Bronchial epithelial cell (primary cell): Measurements from ENCODE around the gene IFT122. TPM values are rescaled to one million over a fixed set of nuclear protein-coding genes. Genes with fewer than 3 reads are reported as not detected.
"Not testable (repeated sequence)": the region's sequence is repeated elsewhere in the genome, so short reads cannot be mapped to it uniquely, and the experiment has no call there.

Source experiments
- DNase-seq: peaks from one replicate; pipeline ENCODE4 v3.0.0-alpha.2; 2010; ENCODE audit warnings: low read depth
- FAIRE-seq: peaks from 2 replicates; lab custom pipeline; 2011; peaks lifted over from hg19 to GRCh38; lab: Jason Lieb, UNC
- H3K27me3 ChIP-seq: 2 replicates; pipeline ENCODE4 v1.5.1; 2011; ENCODE audit warnings: low read length; ENCODE audit not compliant: control insufficient read depth, insufficient read depth
- H3K36me3 ChIP-seq: 2 replicates; pipeline ENCODE4 v1.5.1; 2011; ENCODE audit warnings: low read length; ENCODE audit not compliant: control insufficient read depth, insufficient read depth
- H3K4me3 ChIP-seq: 2 replicates; pipeline ENCODE4 v1.5.1; 2011; ENCODE audit warnings: mild to moderate bottlenecking, low read depth, low read length, control low read depth
- total RNA-seq: library from RNA; depleted of rRNA; stranded (reverse); fragments of >200 nt; gene quantifications from 2 replicates; pipeline ENCODE4 v1.2.1, GENCODE V29; 2014
- TF ChIP-seq, protein P1 (sequence below): IDR thresholded peaks from 2 replicates; pipeline ENCODE4 v1.5.1; 2011; ENCODE audit warnings: mild to moderate bottlenecking, moderate library complexity, low read length, control low read depth, inconsistent platforms; ENCODE audit not compliant: insufficient read depth, severe bottlenecking

IFT122 gene
- total RNA-seq, 1 donor from 2014 or later: 10.0 TPM

DNA sequence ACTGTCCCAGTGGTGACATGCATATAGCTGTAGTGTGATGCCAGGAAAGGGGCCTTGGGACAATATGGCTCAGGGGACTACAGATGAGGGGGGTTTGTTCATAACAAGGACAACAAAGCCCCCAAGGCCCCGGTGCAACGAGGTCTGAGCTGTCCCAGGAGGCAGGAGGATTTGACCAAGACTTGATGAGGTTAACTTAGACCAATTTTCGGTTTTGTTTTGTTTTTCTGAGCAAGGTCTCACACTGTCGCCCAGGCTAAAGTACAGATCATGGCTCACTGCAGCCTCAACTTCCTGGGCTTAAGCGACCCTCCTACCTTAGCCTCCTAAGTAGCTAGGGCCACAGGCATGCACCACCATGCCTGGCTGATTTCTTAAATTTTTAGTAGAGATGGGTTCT lies 35.4 kb upstream of the IFT122 start:
- H3K4me3 ChIP-seq: no peak overlapping the region
- no peaks in the 10 kb centered on the region for H3K27me3 ChIP-seq
- H3K36me3 ChIP-seq: no peaks in the 10 kb centered on the region
- FAIRE-seq (no peak), DNase-seq (no peak)
- TF ChIP-seq, protein P1, sequence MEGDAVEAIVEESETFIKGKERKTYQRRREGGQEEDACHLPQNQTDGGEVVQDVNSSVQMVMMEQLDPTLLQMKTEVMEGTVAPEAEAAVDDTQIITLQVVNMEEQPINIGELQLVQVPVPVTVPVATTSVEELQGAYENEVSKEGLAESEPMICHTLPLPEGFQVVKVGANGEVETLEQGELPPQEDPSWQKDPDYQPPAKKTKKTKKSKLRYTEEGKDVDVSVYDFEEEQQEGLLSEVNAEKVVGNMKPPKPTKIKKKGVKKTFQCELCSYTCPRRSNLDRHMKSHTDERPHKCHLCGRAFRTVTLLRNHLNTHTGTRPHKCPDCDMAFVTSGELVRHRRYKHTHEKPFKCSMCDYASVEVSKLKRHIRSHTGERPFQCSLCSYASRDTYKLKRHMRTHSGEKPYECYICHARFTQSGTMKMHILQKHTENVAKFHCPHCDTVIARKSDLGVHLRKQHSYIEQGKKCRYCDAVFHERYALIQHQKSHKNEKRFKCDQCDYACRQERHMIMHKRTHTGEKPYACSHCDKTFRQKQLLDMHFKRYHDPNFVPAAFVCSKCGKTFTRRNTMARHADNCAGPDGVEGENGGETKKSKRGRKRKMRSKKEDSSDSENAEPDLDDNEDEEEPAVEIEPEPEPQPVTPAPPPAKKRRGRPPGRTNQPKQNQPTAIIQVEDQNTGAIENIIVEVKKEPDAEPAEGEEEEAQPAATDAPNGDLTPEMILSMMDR: no peak

DNA sequence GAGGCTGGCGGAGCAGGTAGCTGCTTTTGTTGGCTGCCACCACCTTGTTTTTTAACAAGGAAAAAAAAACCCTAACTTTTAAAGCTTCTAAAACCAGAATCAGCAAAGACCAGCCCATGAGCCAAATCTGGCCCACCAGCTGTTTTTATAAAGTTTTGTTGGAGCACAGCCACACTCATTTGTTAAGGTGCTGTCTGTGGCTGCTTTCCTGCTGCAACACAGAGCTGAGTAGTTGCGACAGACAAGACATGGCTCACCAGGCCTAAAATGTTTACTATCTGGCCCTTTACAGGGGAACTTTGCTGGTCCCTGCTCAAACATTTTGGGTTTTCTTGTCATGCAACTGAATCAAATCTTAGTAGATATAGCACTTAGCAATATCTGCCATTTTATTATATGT lies 30.5 kb upstream of the IFT122 start:
- FAIRE-seq: no peak
- DNase-seq: no peak
- TF ChIP-seq, protein P1: no peak
- no peaks in the 10 kb centered on the region for H3K27me3 ChIP-seq
- no peak overlapping the region for H3K4me3 ChIP-seq
- no peaks in the 10 kb centered on the region for H3K36me3 ChIP-seq

- DNase-seq (no peak), FAIRE-seq (no peak)
- Histone ChIP-seq H3K4me3 (no peak overlapping the region), H3K36me3 (no peaks in the 10 kb centered on the region), H3K27me3 (no peaks in the 10 kb centered on the region)
- TF ChIP-seq, protein P1: no peak
These were observed 29.1 kb upstream of the IFT122 start for GRCh38 chr3:129410971-129411370.

DNA sequence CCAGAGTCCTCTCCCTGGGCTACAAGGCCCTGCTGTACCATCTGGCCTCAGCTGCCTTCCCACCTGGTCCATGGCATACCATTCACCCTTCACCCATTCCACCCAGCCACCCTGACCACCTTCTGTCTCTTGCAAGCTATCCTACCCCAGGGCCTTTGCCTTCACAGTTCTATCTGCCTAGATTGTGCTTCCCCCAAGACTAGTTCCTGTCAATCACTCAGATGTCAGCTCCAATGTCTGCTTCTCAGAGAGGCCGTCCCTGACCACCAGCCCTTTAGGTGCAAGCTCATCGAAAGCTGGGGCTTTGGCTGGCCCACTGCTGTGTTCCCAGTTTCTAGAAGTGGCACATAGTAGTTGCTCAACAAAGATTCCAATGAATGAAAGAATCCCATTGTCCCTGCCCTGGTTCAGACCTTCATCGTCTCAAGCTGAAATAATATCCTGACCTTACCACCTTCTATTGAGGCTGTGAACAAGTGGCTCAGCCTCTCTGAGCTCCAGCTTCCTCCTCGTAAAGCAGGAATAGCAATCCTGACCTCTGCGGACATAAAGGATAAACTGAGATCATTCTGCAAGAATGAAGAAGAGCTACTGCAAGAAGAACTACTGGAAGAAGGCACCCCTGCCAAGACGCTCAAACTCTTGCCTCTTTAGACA lies 27.4 kb upstream of the IFT122 start:
- TF ChIP-seq, protein P1: no peak
- Histone ChIP-seq H3K4me3 (no peak overlapping the region), H3K36me3 (no peaks in the 10 kb centered on the region), H3K27me3 (no peaks in the 10 kb centered on the region)
- FAIRE-seq: no peak
- DNase-seq: no peak

DNA sequence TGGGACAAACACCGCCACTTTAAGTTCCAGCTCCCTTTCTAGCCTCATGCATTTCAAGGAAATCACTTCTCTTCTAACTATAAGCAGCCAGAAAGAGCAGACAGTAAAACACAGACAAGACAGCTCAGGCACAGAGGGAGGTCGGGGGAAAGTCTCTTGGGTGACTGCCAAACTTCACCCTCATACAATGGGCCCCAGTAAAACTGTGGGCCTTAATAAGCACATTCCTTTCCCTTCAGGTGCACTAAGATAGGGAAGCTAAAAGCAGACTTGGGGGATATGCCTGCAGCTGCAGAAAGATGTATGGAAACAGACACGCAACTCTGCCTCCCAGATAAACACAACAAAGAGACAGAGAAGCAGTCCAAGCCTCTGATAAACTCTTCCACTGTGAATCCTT lies 26.8 kb upstream of the IFT122 start:
- DNase-seq: not testable (repeated sequence)

DNA sequence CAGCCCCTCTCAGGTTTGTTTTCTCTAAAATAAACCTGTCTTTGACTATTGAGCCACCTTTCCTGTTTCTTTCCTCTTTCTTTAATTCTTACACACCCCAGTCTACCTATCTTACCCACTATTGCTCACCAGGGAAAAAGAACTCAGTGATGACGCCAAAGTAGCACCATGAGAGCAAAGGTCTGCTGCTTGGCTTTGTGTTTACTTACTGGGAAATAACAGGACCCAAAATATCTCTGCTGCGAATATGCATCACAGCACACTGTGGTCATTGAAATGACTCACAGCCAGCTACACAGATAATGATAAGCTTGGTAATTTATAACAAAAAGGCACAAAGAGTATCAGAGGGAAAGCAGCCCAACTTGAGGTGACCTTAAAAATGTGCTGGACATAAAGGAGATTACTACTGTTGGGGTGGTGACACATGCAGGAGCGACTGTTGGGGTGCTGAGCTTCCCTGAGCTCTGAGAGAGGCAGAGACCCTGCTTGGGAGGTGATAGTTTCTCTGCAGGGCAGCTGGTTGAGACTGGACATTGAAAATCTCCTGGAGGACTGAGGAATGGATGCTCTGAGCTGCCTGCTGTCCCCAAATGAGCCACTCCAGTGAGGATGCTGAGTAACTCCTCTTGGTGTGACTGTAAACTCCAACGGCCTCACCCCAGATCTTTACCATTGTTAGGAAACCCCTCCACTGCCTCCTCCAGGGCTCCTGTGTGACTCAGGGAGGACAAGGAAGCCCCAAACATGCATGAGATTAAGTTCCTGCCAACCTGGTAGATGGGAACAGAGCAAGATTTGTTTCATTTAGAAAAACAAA lies 26.1 kb upstream of the IFT122 start:
- TF ChIP-seq, protein P1: no peak
- no peaks in the 10 kb centered on the region for H3K36me3 ChIP-seq
- FAIRE-seq (no peak), DNase-seq (peak; percentile 67)
- H3K27me3 ChIP-seq: no peaks in the 10 kb centered on the region
- H3K4me3 ChIP-seq: no peak overlapping the region

More for the DNA sequence above, 26.8 kb upstream of the IFT122 start:
- FAIRE-seq, H3K27me3 ChIP-seq, H3K36me3 ChIP-seq, H3K4me3 ChIP-seq: not testable (repeated sequence)
